ENCODE results near the gene CYP19A1. TPM values are rescaled to one million over a fixed set of nuclear protein-coding genes. Genes with fewer than 3 reads are reported as not detected.

Gene CYP19A1
- total RNA-seq, 1 experiment from 2014 or later, result 0.94 TPM

- Histone ChIP-seq H3K4me1 (replicated peaks; ENCODE audit: insufficient read depth) (no peaks in the 10 kb centered on the region), H3K36me3 (ENCODE audit: low read depth) (no peaks in the 10 kb centered on the region), H3K27ac (no peak overlapping the region), H2AFZ (no peak overlapping the region), H3K27me3 (ENCODE audit: insufficient read depth, low read depth) (peaks cover 6% of the 10 kb centered on the region; the same call in 1 of the 2 replicates), H3K4me3 (no peak overlapping the region), H3K9me3 (ENCODE audit: insufficient read depth, low read depth) (no peaks in the 10 kb centered on the region), H3K9me2 (ENCODE audit: insufficient read depth) (no peaks in the 10 kb centered on the region), H3F3A (ENCODE audit: insufficient read depth, low read depth) (no peaks in the 10 kb centered on the region), H3K4me2 (no peak overlapping the region), H4K20me1 (ENCODE audit: insufficient read depth) (no peaks in the 10 kb centered on the region), H3K79me2 (ENCODE audit: low read depth) (no peaks in the 10 kb centered on the region)
- BruUV-seq (replicated peaks), result no TSS peak
- TF ChIP-seq EZH2 (IDR thresholded peaks at IDR 0.05; ENCODE audit: low read depth) (no peak), CTCF (conservative IDR thresholded peaks at IDR 0.05) (no peak)
- intact Hi-C loops (cut with micrococcal nuclease; ENCODE audit: unreplicated experiment), result no loop called here
- CTCF ChIA-PET, result no interaction called here
- DNase-seq, result no peak
- POLR2A ChIA-PET (ENCODE audit: unreplicated experiment), result no interaction called here
These were observed 24.6 kb downstream of the CYP19A1 start for GRCh38 chr15:51313644-51314280.

- Histone ChIP-seq H4K20me1 (ENCODE audit: insufficient read depth) (no peaks in the 10 kb centered on the region), H3K27me3 (ENCODE audit: insufficient read depth, low read depth) (peaks cover 6% of the 10 kb centered on the region; the same call in 1 of the 2 replicates), H3K9me3 (ENCODE audit: insufficient read depth, low read depth) (no peaks in the 10 kb centered on the region), H3K9me2 (ENCODE audit: insufficient read depth) (no peaks in the 10 kb centered on the region), H3K36me3 (ENCODE audit: low read depth) (no peaks in the 10 kb centered on the region), H3K4me1 (replicated peaks; ENCODE audit: insufficient read depth) (no peaks in the 10 kb centered on the region), H3F3A (ENCODE audit: insufficient read depth, low read depth) (no peaks in the 10 kb centered on the region), H3K4me3 (no peak overlapping the region), H2AFZ (no peak overlapping the region), H3K79me2 (ENCODE audit: low read depth) (no peaks in the 10 kb centered on the region), H3K27ac (no peak overlapping the region), H3K4me2 (no peak overlapping the region)
- DNase-seq, result no peak
- POLR2A ChIA-PET (ENCODE audit: unreplicated experiment), result no interaction called here
- CTCF ChIA-PET, result no interaction called here
- intact Hi-C loops (cut with micrococcal nuclease; ENCODE audit: unreplicated experiment), result no loop called here
- TF ChIP-seq CTCF (conservative IDR thresholded peaks at IDR 0.05), result no peak
- TF ChIP-seq EZH2 (IDR thresholded peaks at IDR 0.05; ENCODE audit: low read depth), result no peak
- BruUV-seq (replicated peaks), result no TSS peak
These were observed 25.4 kb downstream of the CYP19A1 start for GRCh38 chr15:51313074-51313393.

- no peaks in the 10 kb centered on the region for H3K9me2 ChIP-seq (ENCODE audit: insufficient read depth)
- H4K20me1 ChIP-seq (ENCODE audit: insufficient read depth), result no peaks in the 10 kb centered on the region
- no peaks in the 10 kb centered on the region for H3K79me2 ChIP-seq (ENCODE audit: low read depth)
- TF ChIP-seq CTCF (conservative IDR thresholded peaks at IDR 0.05) (no peak), EZH2 (IDR thresholded peaks at IDR 0.05; ENCODE audit: low read depth) (no peak)
- H3F3A ChIP-seq (ENCODE audit: insufficient read depth, low read depth), result no peaks in the 10 kb centered on the region
- H3K4me1 ChIP-seq (replicated peaks; ENCODE audit: insufficient read depth), result no peaks in the 10 kb centered on the region
- ChIA-PET POLR2A (ENCODE audit: unreplicated experiment) (no interaction called here), CTCF (no interaction called here)
- no peaks in the 10 kb centered on the region for H3K9me3 ChIP-seq (ENCODE audit: insufficient read depth, low read depth)
- H2AFZ ChIP-seq, result no peak overlapping the region
- no peaks in the 10 kb centered on the region for H3K36me3 ChIP-seq (ENCODE audit: low read depth)
- no peak for DNase-seq
- no peak overlapping the region for H3K27ac ChIP-seq
- H3K4me3 ChIP-seq, result no peak overlapping the region
- peaks cover 6% of the 10 kb centered on the region; the same call in 1 of the 2 replicates for H3K27me3 ChIP-seq (ENCODE audit: insufficient read depth, low read depth)
- BruUV-seq (replicated peaks), result no TSS peak
- no peak overlapping the region for H3K4me2 ChIP-seq
- intact Hi-C loops (cut with micrococcal nuclease; ENCODE audit: unreplicated experiment), result no loop called here
These were observed 26.0 kb downstream of the CYP19A1 start for GRCh38 chr15:51312166-51313073.

All from PC-9 (cell line).